SK-N-SH (cell line): ENCODE results near the gene ALKBH1. TPM values are rescaled to one million over a fixed set of nuclear protein-coding genes. Genes with fewer than 3 reads are reported as not detected.
A peak's percentile ranks its signal among the peaks of the same experiment; 100 is the strongest.

ENCODE experiments used
- CTCF ChIA-PET: fragments of 300-600, 350-600 bp; formaldehyde crosslinking; extraction: SDS; loops from one replicate; lab custom pipeline; 2021; lab: Yijun Ruan, JAX
- POLR2A ChIA-PET: fragments of 350-600 bp; sonication (Branson Sonifier 250); formaldehyde crosslinking; extraction: SDS; loops from one replicate; lab custom pipeline; 2020; ENCODE audit warnings: antibody characterized with exemption, inconsistent platforms; lab: Yijun Ruan, JAX
- DNase-seq: peaks from one replicate; pipeline ENCODE4 v3.0.0; 2012
- H2AFZ ChIP-seq: fragments of 200-600 bp; sonication (generic); 2 replicates; pipeline ENCODE4 v1.8.1; 2016; ENCODE audit warnings: antibody characterized with exemption, mild to moderate bottlenecking, low read depth
- H3F3A ChIP-seq: fragments of 200-600 bp; sonication (generic); replicated peaks from 2 replicates; pipeline ENCODE3; 2016; ENCODE audit warnings: antibody characterized with exemption, mild to moderate bottlenecking; ENCODE audit not compliant: insufficient read depth
- H3K27ac ChIP-seq, 2 experiments: fragments of 200-500 bp in 1 of 2; fragments of 200-600 bp in 1 of 2; sonication (Bioruptor generic) in 1 of 2; sonication (generic), shearing (Covaris generic) in 1 of 2; 2 replicates each; pipeline versions ENCODE4 v1.5.1 to v1.6.1; 2014 to 2016; ENCODE audit warnings: low read depth in 2 of 2, inconsistent platforms in 1 of 2, low read length in 1 of 2, mild to moderate bottlenecking in 1 of 2, mixed read lengths in 1 of 2
- H3K27me3 ChIP-seq: fragments of 200-600 bp; sonication (generic), shearing (Covaris generic); 2 replicates; pipeline ENCODE4 v1.6.1; 2016; ENCODE audit warnings: mixed run types; ENCODE audit not compliant: insufficient read depth
- H3K36me3 ChIP-seq, 2 experiments: fragments of 200-500 bp in 1 of 2; fragments of 200-600 bp in 1 of 2; sonication (Bioruptor generic) in 1 of 2; sonication (generic) in 1 of 2; replicated peaks in 1 of 2; 2 replicates each; pipeline versions ENCODE3 to v1.5.1; 2014 to 2016; ENCODE audit warnings: low read length in 1 of 2, mild to moderate bottlenecking in 1 of 2; ENCODE audit not compliant: insufficient read depth in 2 of 2, control insufficient read depth in 1 of 2
- H3K4me1 ChIP-seq, 2 experiments: fragments of 200-500 bp in 1 of 2; fragments of 200-600 bp in 1 of 2; sonication (Bioruptor generic) in 1 of 2; sonication (generic), shearing (Covaris generic) in 1 of 2; 2 replicates each; pipeline versions ENCODE4 v1.5.1 to v1.6.1; 2014 to 2016; ENCODE audit warnings: low read depth in 1 of 2, low read length in 1 of 2, mixed run types in 1 of 2; ENCODE audit not compliant: insufficient read depth in 2 of 2, control insufficient read depth in 1 of 2
- H3K4me2 ChIP-seq: fragments of 200-600 bp; sonication (generic), shearing (Covaris generic); 2 replicates; pipeline ENCODE4 v1.6.1; 2017; ENCODE audit warnings: mixed run types
- H3K4me3 ChIP-seq, 2 experiments: fragments of 200-500 bp in 1 of 2; fragments of 200-600 bp in 1 of 2; sonication (Bioruptor generic) in 1 of 2; sonication (generic), shearing (Covaris generic) in 1 of 2; 2 replicates each; pipeline versions ENCODE4 v1.5.1 to v1.8.1; 2014 to 2016; ENCODE audit warnings: low read depth in 2 of 2, inconsistent platforms in 1 of 2, low read length in 1 of 2, mild to moderate bottlenecking in 1 of 2, mixed read lengths in 1 of 2, moderate library complexity in 1 of 2
- H3K79me2 ChIP-seq: fragments of 200-600 bp; sonication (generic); 2 replicates; pipeline ENCODE4 v1.8.1; 2017; ENCODE audit warnings: mild to moderate bottlenecking; ENCODE audit not compliant: insufficient read depth
- H3K9ac ChIP-seq: fragments of 200-600 bp; sonication (generic); 2 replicates; pipeline ENCODE4 v1.6.1; 2017; ENCODE audit warnings: mixed run types
- H3K9me2 ChIP-seq: fragments of 200-600 bp; sonication (generic); 2 replicates; pipeline ENCODE4 v1.6.1; 2017; ENCODE audit warnings: mixed run types
- H3K9me3 ChIP-seq: fragments of 200-600 bp; sonication (generic); 2 replicates; pipeline ENCODE4 v1.6.1; 2017; ENCODE audit warnings: mixed run types, mild to moderate bottlenecking, moderate library complexity
- H4K20me1 ChIP-seq: fragments of 200-600 bp; sonication (generic); 2 replicates; pipeline ENCODE4 v1.6.1; 2017; ENCODE audit warnings: mild to moderate bottlenecking, mixed run types; ENCODE audit not compliant: insufficient read depth
- EZH2phosphoT487 ChIP-seq: fragments of 200-600 bp; sonication (generic); IDR thresholded peaks from 2 replicates; pipeline ENCODE4 v1.6.1; 2017; ENCODE audit warnings: low read depth, mixed run types, mild to moderate bottlenecking, antibody characterized with exemption, moderate library complexity, borderline replicate concordance
- FOSL2 ChIP-seq: IDR thresholded peaks from 2 replicates; pipeline ENCODE4 v1.4.0; 2012; ENCODE audit warnings: low read depth, mild to moderate bottlenecking, moderate library complexity, borderline replicate concordance
- FOXJ3 ChIP-seq: sonication (generic); formaldehyde crosslinking; IDR thresholded peaks from 2 replicates; pipeline ENCODE4 v1.5.1; 2020; ENCODE audit warnings: mild to moderate bottlenecking, missing genetic modification reagents
- MEF2A ChIP-seq: IDR thresholded peaks from 2 replicates; pipeline ENCODE4 v1.4.0; 2012; ENCODE audit warnings: low read depth, borderline replicate concordance
- NRF1 ChIP-seq: IDR thresholded peaks from 2 replicates; pipeline ENCODE4 v1.6.1; 2012; ENCODE audit warnings: low read depth, mild to moderate bottlenecking, low read length
- RFX5 ChIP-seq: IDR thresholded peaks from 2 replicates; pipeline ENCODE4 v1.6.1; 2012; ENCODE audit warnings: mild to moderate bottlenecking, improper control_type of control experiment, low read length
- RXRA ChIP-seq: IDR thresholded peaks from 2 replicates; pipeline ENCODE4 v1.4.0; 2012; ENCODE audit warnings: low read depth, mild to moderate bottlenecking, borderline replicate concordance
- SMC3 ChIP-seq: IDR thresholded peaks from 2 replicates; pipeline ENCODE4 v1.6.1; 2012; ENCODE audit warnings: low read depth, low read length, improper control_type of control experiment
- TCF12 ChIP-seq: IDR thresholded peaks from 2 replicates; pipeline ENCODE4 v1.4.0; 2012
- YY1 ChIP-seq: IDR thresholded peaks from 2 replicates; pipeline ENCODE4 v1.4.0; 2012; ENCODE audit warnings: low read depth, mild to moderate bottlenecking
- WGBS: methylation state at CpG from one replicate; pipeline ENCODE4 v1.1.6; 2017; ENCODE audit warnings: low lambda C conversion rate; 5-methylcytosine and 5-hydroxymethylcytosine counted together
- polyA plus RNA-seq, 3 experiments: library from polyadenylated mRNA; depleted of rRNA; stranded (reverse); fragments of >200 nt; gene quantifications; 2 replicates each; pipeline ENCODE4 v1.2.3, GENCODE V29; 2012
- TF ChIP-seq, protein P1 (sequence below): fragments of 200-600 bp; sonication (generic); IDR thresholded peaks from 2 replicates; pipeline ENCODE4 v1.6.1; 2017; ENCODE audit warnings: antibody characterized with exemption, mild to moderate bottlenecking, moderate library complexity
- TF ChIP-seq, protein P2 (sequence below): fragments of 150-350 bp; IDR thresholded peaks from 2 replicates; pipeline ENCODE4 v1.6.1; 2017; ENCODE audit warnings: antibody characterized with exemption, low read length, low read depth, borderline replicate concordance
- TF ChIP-seq, protein P3 (sequence below): IDR thresholded peaks from 2 replicates; pipeline ENCODE4; 2012

Gene ALKBH1
- polyA plus RNA-seq, 1 of the 3 experiments (the other 2 are of a cell fraction): 10.7 TPM

DNA sequence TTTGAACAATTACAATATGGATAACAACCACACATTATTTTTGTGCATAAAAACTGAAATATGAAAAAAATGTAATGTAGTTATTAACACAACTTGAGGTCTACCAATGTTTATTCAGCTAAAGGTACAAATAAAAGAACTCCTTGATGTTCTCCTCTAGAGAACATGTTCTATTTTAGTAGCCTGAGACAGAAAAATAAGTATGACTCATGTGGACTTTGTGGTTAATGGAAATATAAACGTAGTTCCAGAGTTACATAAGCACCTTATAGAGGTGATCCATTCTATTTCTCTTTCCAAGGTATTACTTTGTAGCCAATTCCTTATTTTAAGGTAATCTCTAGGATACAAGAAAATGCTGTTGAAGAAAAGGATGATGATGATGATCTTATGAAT lies 25.7 kb downstream of the ALKBH1 start:
- peak overlapping the region; percentile 20 for H3K4me2 ChIP-seq

DNA sequence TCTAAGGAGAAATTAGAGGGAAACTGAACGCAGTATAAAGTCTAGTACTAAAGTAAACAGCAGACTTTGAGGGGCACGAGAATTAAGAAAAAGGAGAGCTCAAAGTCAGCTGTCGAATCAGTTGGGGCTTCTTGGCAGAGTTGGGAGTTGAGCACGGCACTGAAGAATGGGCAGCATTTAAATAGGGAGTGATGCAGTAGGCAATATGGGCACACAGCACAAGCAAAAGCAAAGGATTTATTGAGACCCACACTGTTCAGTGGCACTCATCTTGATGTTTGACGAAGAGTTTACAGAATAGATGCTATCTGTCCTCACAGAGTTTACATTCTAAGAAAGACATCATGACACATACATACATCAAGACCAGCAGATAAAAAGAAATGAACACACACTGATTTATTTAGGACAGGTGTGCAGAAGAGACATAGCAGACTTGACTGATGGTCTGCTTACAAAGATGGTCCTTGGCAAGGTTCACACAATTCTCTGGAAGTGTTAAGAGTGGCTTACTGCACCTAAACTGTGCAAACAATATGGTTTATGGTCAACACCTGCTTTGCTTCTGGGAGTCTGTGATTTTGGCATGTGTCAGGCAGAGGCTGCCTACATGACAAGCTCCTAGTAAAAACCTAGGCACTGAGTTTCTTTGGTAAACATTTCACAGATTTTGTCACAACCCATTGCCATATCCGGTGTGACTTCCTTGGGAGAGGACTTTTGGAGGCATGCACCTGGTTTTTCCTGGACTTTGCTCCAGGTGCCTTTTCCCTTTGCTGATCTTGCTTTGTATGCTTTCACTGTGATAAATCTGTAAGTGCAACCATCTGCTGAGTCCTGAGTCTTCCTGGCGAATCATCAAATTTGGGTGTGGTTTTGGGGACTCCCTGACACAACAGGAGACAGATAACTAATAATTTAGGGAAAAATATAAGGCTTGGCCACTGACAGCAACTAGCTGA lies 26.3 kb downstream of the ALKBH1 start:
- H3K4me3 ChIP-seq: no peak overlapping the region
- peaks cover 4% of the 10 kb centered on the region for H3F3A ChIP-seq
- no peaks in the 10 kb centered on the region for H3K27me3 ChIP-seq
- H3K27ac ChIP-seq: peak overlapping the region in 1 of 2 experiments; percentile 18; a peak in 1 of 4 replicates
- peak overlapping the region; percentile 20 for H3K4me2 ChIP-seq
- CTCF ChIA-PET: interaction anchor here (0.8 kb wide), 1 partner anchor 21 kb away, joined by 3 read pairs; no protein-coding TSS in a partner anchor
- 86% methylated on average over 7 of the region's 7 CpGs for WGBS
- no peaks in the 10 kb centered on the region for H3K79me2 ChIP-seq
- no peak for DNase-seq
- no peak overlapping the region for H2AFZ ChIP-seq
- H3K9me3 ChIP-seq: no peaks in the 10 kb centered on the region
- H4K20me1 ChIP-seq: no peaks in the 10 kb centered on the region
- H3K36me3 ChIP-seq: peaks cover 10 to 14% of the 10 kb centered on the region in 2 experiments
- TF ChIP-seq SMC3: no peak
- 0 out of 2 replicates have a peak, but pooled peaks have one; percentile 6 for TF ChIP-seq TCF12
- no peaks in the 10 kb centered on the region for H3K9me2 ChIP-seq
- no peak overlapping the region for H3K9ac ChIP-seq
- POLR2A ChIA-PET: interaction anchor here (1.1 kb wide), 1 partner anchor 406 kb away, joined by 3 read pairs; no protein-coding TSS in a partner anchor
- peaks cover 0 to 9% of the 10 kb centered on the region in 2 experiments; a peak in 1 of 4 replicates for H3K4me1 ChIP-seq

More for the DNA sequence above, 25.7 kb downstream of the ALKBH1 start:
- Histone ChIP-seq H2AFZ (no peak overlapping the region), H3K4me3 (no peak overlapping the region), H3K9ac (no peak overlapping the region), H4K20me1 (no peaks in the 10 kb centered on the region), H3K9me2 (no peaks in the 10 kb centered on the region), H3K9me3 (no peaks in the 10 kb centered on the region), H3K4me1 (peaks cover 0 to 9% of the 10 kb centered on the region in 2 experiments; a peak in 1 of 4 replicates), H3F3A (peaks cover 4% of the 10 kb centered on the region), H3K27me3 (no peaks in the 10 kb centered on the region), H3K36me3 (peaks cover 13% of the 10 kb centered on the region in 2 experiments), H3K79me2 (no peaks in the 10 kb centered on the region), H3K27ac (peak overlapping the region in 1 of 2 experiments; percentile 18; a peak in 1 of 4 replicates)
- ChIA-PET POLR2A (no interaction called here), CTCF (interaction anchor here (0.8 kb wide), 1 partner anchor 22 kb away, joined by 3 read pairs; no protein-coding TSS in a partner anchor)
- 16% methylated on average over 1 of the region's 1 CpG for WGBS
- TF ChIP-seq MEF2A (0 out of 2 replicates have a peak, but pooled peaks have one; percentile 22), FOSL2 (peak; percentile 27; the same call in 1 of the 2 replicates)
- TF ChIP-seq, protein P1, sequence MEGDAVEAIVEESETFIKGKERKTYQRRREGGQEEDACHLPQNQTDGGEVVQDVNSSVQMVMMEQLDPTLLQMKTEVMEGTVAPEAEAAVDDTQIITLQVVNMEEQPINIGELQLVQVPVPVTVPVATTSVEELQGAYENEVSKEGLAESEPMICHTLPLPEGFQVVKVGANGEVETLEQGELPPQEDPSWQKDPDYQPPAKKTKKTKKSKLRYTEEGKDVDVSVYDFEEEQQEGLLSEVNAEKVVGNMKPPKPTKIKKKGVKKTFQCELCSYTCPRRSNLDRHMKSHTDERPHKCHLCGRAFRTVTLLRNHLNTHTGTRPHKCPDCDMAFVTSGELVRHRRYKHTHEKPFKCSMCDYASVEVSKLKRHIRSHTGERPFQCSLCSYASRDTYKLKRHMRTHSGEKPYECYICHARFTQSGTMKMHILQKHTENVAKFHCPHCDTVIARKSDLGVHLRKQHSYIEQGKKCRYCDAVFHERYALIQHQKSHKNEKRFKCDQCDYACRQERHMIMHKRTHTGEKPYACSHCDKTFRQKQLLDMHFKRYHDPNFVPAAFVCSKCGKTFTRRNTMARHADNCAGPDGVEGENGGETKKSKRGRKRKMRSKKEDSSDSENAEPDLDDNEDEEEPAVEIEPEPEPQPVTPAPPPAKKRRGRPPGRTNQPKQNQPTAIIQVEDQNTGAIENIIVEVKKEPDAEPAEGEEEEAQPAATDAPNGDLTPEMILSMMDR: no peak
- no peak for DNase-seq

DNA sequence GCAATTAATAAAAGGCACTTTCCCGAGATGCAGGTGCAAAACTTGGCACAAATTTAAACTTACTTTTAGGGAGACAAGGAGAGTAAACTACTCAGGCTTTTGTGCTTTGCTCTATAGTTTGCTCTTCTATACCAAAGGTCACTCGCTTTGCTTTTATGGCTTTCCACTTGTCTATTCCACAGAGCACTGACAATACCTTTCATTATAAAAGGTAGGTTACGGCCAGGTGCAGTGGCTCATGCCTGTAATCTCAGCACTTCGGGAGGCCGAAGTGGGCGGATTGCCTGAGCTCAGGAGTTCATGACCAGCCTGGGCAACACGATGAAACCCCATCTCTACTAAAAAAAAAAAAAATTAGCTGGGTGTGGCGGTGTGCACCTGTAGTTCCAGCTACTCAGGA lies 32.9 kb downstream of the ALKBH1 start:
- DNase-seq: no peak
- H3K79me2 ChIP-seq: no peaks in the 10 kb centered on the region
- H3K4me2 ChIP-seq: no peak overlapping the region
- no peaks in the 10 kb centered on the region for H3K4me1 ChIP-seq
- no peak overlapping the region for H3K4me3 ChIP-seq
- H3K9me3 ChIP-seq: no peaks in the 10 kb centered on the region
- peaks cover 31 to 36% of the 10 kb centered on the region in 2 experiments for H3K36me3 ChIP-seq
- CTCF ChIA-PET: no interaction called here
- no peaks in the 10 kb centered on the region for H3K27me3 ChIP-seq
- no peak overlapping the region for H3K27ac ChIP-seq
- H3K9me2 ChIP-seq: no peaks in the 10 kb centered on the region
- no peaks in the 10 kb centered on the region for H3F3A ChIP-seq
- H3K9ac ChIP-seq: no peak overlapping the region
- no peak overlapping the region for H2AFZ ChIP-seq
- POLR2A ChIA-PET: no interaction called here
- H4K20me1 ChIP-seq: no peaks in the 10 kb centered on the region
- 89% methylated on average over 8 of the region's 8 CpGs for WGBS
- TF ChIP-seq, protein P1: no peak
- no peak for TF ChIP-seq EZH2phosphoT487
- no peak for TF ChIP-seq RXRA
- TF ChIP-seq FOXJ3 (CRISPR knock-in tag): no peak
- TF ChIP-seq, protein P2, sequence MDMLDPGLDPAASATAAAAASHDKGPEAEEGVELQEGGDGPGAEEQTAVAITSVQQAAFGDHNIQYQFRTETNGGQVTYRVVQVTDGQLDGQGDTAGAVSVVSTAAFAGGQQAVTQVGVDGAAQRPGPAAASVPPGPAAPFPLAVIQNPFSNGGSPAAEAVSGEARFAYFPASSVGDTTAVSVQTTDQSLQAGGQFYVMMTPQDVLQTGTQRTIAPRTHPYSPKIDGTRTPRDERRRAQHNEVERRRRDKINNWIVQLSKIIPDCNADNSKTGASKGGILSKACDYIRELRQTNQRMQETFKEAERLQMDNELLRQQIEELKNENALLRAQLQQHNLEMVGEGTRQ: no peak
- TF ChIP-seq YY1: no peak
- TF ChIP-seq NRF1: no peak
- TF ChIP-seq RFX5: no peak
- TF ChIP-seq, protein P3, sequence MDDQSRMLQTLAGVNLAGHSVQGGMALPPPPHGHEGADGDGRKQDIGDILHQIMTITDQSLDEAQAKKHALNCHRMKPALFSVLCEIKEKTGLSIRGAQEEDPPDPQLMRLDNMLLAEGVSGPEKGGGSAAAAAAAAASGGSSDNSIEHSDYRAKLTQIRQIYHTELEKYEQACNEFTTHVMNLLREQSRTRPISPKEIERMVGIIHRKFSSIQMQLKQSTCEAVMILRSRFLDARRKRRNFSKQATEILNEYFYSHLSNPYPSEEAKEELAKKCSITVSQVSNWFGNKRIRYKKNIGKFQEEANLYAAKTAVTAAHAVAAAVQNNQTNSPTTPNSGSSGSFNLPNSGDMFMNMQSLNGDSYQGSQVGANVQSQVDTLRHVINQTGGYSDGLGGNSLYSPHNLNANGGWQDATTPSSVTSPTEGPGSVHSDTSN: no peak
